HG03039 (cell line): ENCODE measurements around the gene COPS2.
"Not testable (repeated sequence)": the region's sequence is repeated elsewhere in the genome, so short reads cannot be mapped to it uniquely, and the experiment has no call there.

ENCODE experiments used
- ATAC-seq: cut with Tn5 transposase; IDR thresholded peaks from one replicate; pipeline ENCODE4 v1.9.1; 2021; ENCODE audit warnings: mild to moderate bottlenecking, moderate library complexity; ENCODE audit not compliant: unreplicated experiment

COPS2 gene

GRCh38 chr15:49155110-49155833 is at the start of gene COPS2:
Gene COPS2 (minus strand): TSS chr15:49155599. CDS start chr15:49155578, 21 bp downstream.
- ATAC-seq: peak; percentile 86

- ATAC-seq: no peak
Measured at GRCh38 chr15:49200347-49200746, 44.9 kb upstream of the COPS2 start.

GRCh38 chr15:49199666-49200065 is 44.3 kb upstream of the COPS2 start:
- ATAC-seq: no peak

GRCh38 chr15:49196856-49197255 is 41.5 kb upstream of the COPS2 start:
- no peak for ATAC-seq

GRCh38 chr15:49191892-49192291 is 36.5 kb upstream of the COPS2 start:
- no peak for ATAC-seq

GRCh38 chr15:49190586-49190985 is 35.2 kb upstream of the COPS2 start:
- no peak for ATAC-seq

GRCh38 chr15:49189631-49190030 is 34.2 kb upstream of the COPS2 start:
- no peak for ATAC-seq

- no peak for ATAC-seq
Measured at GRCh38 chr15:49188933-49189332, 33.5 kb upstream of the COPS2 start.

GRCh38 chr15:49187549-49188245 is 32.3 kb upstream of the COPS2 start:
- no peak for ATAC-seq

- ATAC-seq: no peak
Measured at GRCh38 chr15:49185473-49185872, 30.1 kb upstream of the COPS2 start.

GRCh38 chr15:49183741-49184140 is 28.3 kb upstream of the COPS2 start:
- not testable (repeated sequence) for ATAC-seq

GRCh38 chr15:49182128-49182527 is 26.7 kb upstream of the COPS2 start:
- ATAC-seq: no peak

- ATAC-seq: no peak
Measured at GRCh38 chr15:49179433-49180190, 24.2 kb upstream of the COPS2 start.

GRCh38 chr15:49178497-49178896 is 23.1 kb upstream of the COPS2 start:
- ATAC-seq: no peak

GRCh38 chr15:49175582-49176397 is 20.4 kb upstream of the COPS2 start:
- ATAC-seq: not testable (repeated sequence)

- no peak for ATAC-seq
Measured at GRCh38 chr15:49174902-49175301, 19.5 kb upstream of the COPS2 start.

- ATAC-seq: no peak
Measured at GRCh38 chr15:49171790-49172189, 16.4 kb upstream of the COPS2 start.

GRCh38 chr15:49169880-49170597 is 14.6 kb upstream of the COPS2 start, which contains the start of gene GALK2:
Gene GALK2 (plus strand): TSS chr15:49170247. CDS start chr15:49170323, 76 bp downstream.
- ATAC-seq: peak; percentile 96

GRCh38 chr15:49168016-49168415 is 12.6 kb upstream of the COPS2 start:
- ATAC-seq: no peak

- ATAC-seq: no peak
Measured at GRCh38 chr15:49164865-49165264, 9.5 kb upstream of the COPS2 start.
